ENCODE measurements around the gene INTS11. TPM values are rescaled to one million over a fixed set of nuclear protein-coding genes. Genes with fewer than 3 reads are reported as not detected.

Gene INTS11
- polyA plus RNA-seq, 1 donor (not counting 4 experiments of a cell fraction or from before 2014, with no cell fraction given), result 70.4 TPM

DNA sequence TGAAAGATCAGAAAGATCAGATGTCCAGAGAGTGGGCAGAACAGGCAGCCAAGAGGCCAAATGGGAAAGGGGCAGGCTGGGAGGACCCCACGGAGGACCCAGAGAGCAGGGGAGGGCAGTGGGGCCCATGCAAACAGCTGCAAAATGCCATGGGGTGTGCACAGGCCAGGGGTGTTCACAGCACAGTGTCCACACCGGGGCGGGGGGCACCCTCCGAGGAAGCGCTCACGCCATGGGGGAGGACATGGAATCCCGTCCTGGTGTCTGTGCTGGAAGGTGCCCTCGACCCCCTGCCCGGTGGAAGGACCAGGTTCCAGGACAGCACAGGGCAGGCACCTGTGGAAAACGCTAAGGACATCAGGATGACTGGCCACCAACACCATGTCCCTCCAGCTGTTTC is 1.5 kb downstream of the INTS11 start:
- TF ChIP-seq, protein P1, sequence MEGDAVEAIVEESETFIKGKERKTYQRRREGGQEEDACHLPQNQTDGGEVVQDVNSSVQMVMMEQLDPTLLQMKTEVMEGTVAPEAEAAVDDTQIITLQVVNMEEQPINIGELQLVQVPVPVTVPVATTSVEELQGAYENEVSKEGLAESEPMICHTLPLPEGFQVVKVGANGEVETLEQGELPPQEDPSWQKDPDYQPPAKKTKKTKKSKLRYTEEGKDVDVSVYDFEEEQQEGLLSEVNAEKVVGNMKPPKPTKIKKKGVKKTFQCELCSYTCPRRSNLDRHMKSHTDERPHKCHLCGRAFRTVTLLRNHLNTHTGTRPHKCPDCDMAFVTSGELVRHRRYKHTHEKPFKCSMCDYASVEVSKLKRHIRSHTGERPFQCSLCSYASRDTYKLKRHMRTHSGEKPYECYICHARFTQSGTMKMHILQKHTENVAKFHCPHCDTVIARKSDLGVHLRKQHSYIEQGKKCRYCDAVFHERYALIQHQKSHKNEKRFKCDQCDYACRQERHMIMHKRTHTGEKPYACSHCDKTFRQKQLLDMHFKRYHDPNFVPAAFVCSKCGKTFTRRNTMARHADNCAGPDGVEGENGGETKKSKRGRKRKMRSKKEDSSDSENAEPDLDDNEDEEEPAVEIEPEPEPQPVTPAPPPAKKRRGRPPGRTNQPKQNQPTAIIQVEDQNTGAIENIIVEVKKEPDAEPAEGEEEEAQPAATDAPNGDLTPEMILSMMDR (optimal IDR thresholded peaks at IDR 0.05 in 1 of 3, IDR thresholded peaks at IDR 0.05 in 1 of 3, conservative IDR thresholded peaks at IDR 0.05 in 1 of 3; ENCODE audit: extremely low read depth in 1 of 3, insufficient read depth in 2 of 3, low read length in 3 of 3), result no peak
- TF ChIP-seq EZH2 (IDR thresholded peaks at IDR 0.05; ENCODE audit: low read length), result no peak
- Histone ChIP-seq H3K79me2 (ENCODE audit: control insufficient read depth, insufficient read depth, low read length) (peaks cover 79% of the 10 kb centered on the region), H2AFZ (ENCODE audit: control insufficient read depth, low read length) (no peak overlapping the region), H3K27me3 (ENCODE audit: control insufficient read depth, extremely low read depth, insufficient read depth, low read length) (no peaks in the 10 kb centered on the region), H3K9ac (ENCODE audit: control insufficient read depth, extremely low read depth, insufficient read depth, low read length) (no peak overlapping the region), H4K20me1 (ENCODE audit: control insufficient read depth, extremely low read depth, insufficient read depth, low read length) (peaks cover 13% of the 10 kb centered on the region), H3K9me1 (ENCODE audit: control insufficient read depth, extremely low read depth, insufficient read depth, low read length) (no peaks in the 10 kb centered on the region), H3K4me2 (ENCODE audit: control insufficient read depth, extremely low read depth, insufficient read depth, low read depth, low read length) (peak overlapping the region; percentile 35), H3K27ac (ENCODE audit: control insufficient read depth, insufficient read depth, low read length) (no peak overlapping the region), H3K4me3 (ENCODE audit: control insufficient read depth in 2 of 3, extremely low read depth in 1 of 3, insufficient read depth in 2 of 3, low read depth in 1 of 3, low read length in 3 of 3) (no peak overlapping the region), H3K36me3 (ENCODE audit: control insufficient read depth in 2 of 2, extremely low read depth in 1 of 2, insufficient read depth in 2 of 2, low read length in 2 of 2) (peaks cover 22% of the 10 kb centered on the region in 2 experiments), H3K4me1 (ENCODE audit: control insufficient read depth, extremely low read depth, insufficient read depth, low read length) (peaks cover 28% of the 10 kb centered on the region), H3K9me3 (ENCODE audit: control insufficient read depth, low read depth, low read length) (no peaks in the 10 kb centered on the region)
- no peak for DNase-seq (ENCODE audit: low read depth, low spot score)
- dilution Hi-C loops (cut with MboI; ENCODE audit: extremely low pct_ligation_motif_present, low sequenced_read_pairs), result no loop called here
- no peak for FAIRE-seq

DNA sequence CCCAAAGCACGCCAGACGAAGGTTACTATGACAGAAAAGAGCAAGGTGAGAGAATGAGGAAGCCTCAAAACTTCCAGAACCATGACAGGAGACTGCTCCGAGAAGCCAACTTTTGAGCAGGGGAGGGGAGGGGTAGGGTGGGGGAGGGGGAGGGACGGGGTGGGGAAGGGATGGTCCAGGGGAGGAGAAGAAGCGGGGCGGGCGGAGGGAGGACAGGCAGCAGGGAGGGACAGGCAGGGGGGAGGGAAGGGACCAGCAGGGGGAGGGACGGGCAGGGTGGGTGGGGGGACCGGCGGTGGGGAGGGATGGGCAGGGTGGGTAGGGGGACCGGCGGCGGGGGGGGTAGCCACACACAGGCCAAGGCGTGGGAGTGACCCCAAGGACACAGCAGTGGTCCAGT is 2.0 kb downstream of the INTS11 start:
- Histone ChIP-seq H3K4me3 (ENCODE audit: control insufficient read depth in 2 of 3, extremely low read depth in 1 of 3, insufficient read depth in 2 of 3, low read depth in 1 of 3, low read length in 3 of 3) (no peak overlapping the region), H3K36me3 (ENCODE audit: control insufficient read depth in 2 of 2, extremely low read depth in 1 of 2, insufficient read depth in 2 of 2, low read length in 2 of 2) (peaks cover 20 to 25% of the 10 kb centered on the region in 2 experiments), H3K9me3 (ENCODE audit: control insufficient read depth, low read depth, low read length) (no peaks in the 10 kb centered on the region), H3K9me1 (ENCODE audit: control insufficient read depth, extremely low read depth, insufficient read depth, low read length) (no peaks in the 10 kb centered on the region), H3K79me2 (ENCODE audit: control insufficient read depth, insufficient read depth, low read length) (peaks cover 80% of the 10 kb centered on the region), H3K4me1 (ENCODE audit: control insufficient read depth, extremely low read depth, insufficient read depth, low read length) (peaks cover 33% of the 10 kb centered on the region), H3K9ac (ENCODE audit: control insufficient read depth, extremely low read depth, insufficient read depth, low read length) (no peak overlapping the region), H2AFZ (ENCODE audit: control insufficient read depth, low read length) (no peak overlapping the region), H4K20me1 (ENCODE audit: control insufficient read depth, extremely low read depth, insufficient read depth, low read length) (peaks cover 13% of the 10 kb centered on the region), H3K27me3 (ENCODE audit: control insufficient read depth, extremely low read depth, insufficient read depth, low read length) (no peaks in the 10 kb centered on the region), H3K4me2 (ENCODE audit: control insufficient read depth, extremely low read depth, insufficient read depth, low read depth, low read length) (no peak overlapping the region), H3K27ac (ENCODE audit: control insufficient read depth, insufficient read depth, low read length) (no peak overlapping the region)
- TF ChIP-seq, protein P1 (optimal IDR thresholded peaks at IDR 0.05 in 1 of 3, IDR thresholded peaks at IDR 0.05 in 1 of 3, conservative IDR thresholded peaks at IDR 0.05 in 1 of 3; ENCODE audit: extremely low read depth in 1 of 3, insufficient read depth in 2 of 3, low read length in 3 of 3), result no peak
- TF ChIP-seq EZH2 (IDR thresholded peaks at IDR 0.05; ENCODE audit: low read length), result no peak
- DNase-seq (ENCODE audit: low read depth, low spot score) (no peak), FAIRE-seq (no peak)
- dilution Hi-C loops (cut with MboI; ENCODE audit: extremely low pct_ligation_motif_present, low sequenced_read_pairs), result no loop called here
